ENCODE results near the gene SPA17. TPM values are rescaled to one million over a fixed set of nuclear protein-coding genes. Genes with fewer than 3 reads are reported as not detected.

The SPA17 gene
- total RNA-seq, 1 experiment from 2014 or later = 14.0 TPM

GRCh38 chr11:124672536-124673215 lies 1.0 kb upstream of the SPA17 start:
- Histone ChIP-seq H3K4me1 (ENCODE audit: insufficient read depth, low read length) (peaks cover 16% of the 10 kb centered on the region), H3K27ac (ENCODE audit: low read length) (no peak overlapping the region), H3K9me2 (replicated peaks; ENCODE audit: low read length) (no peaks in the 10 kb centered on the region), H3K4me2 (ENCODE audit: low read length) (peak overlapping the region; percentile 95), H3K79me2 (ENCODE audit: low read length) (peaks cover 15% of the 10 kb centered on the region), H3K36me3 (ENCODE audit: low read depth, low read length) (no peaks in the 10 kb centered on the region), H3F3A (ENCODE audit: low read length, unreplicated experiment) (no peaks in the 10 kb centered on the region), H4K20me1 (ENCODE audit: low read length) (no peaks in the 10 kb centered on the region), H3K9ac (ENCODE audit: low read length) (peak overlapping the region; percentile 92), H2AFZ (ENCODE audit: low read length) (peak overlapping the region; percentile 98), H3K4me3 (ENCODE audit: low read length) (peak overlapping the region; percentile 91), H3K9me3 (ENCODE audit: low read length) (no peaks in the 10 kb centered on the region), H3K27me3 (ENCODE audit: low read length) (no peaks in the 10 kb centered on the region)
- POLR2A ChIA-PET (ENCODE audit: unreplicated experiment) = interaction anchor here (1.2 kb wide), 1 partner anchor 74 kb away, joined by 3 read pairs; no protein-coding TSS in a partner anchor
- ATAC-seq = 0 out of 2 replicates have a peak, but pooled peaks have one; percentile 1
- intact Hi-C loops (cut with micrococcal nuclease) = loop anchor here (1.0 kb wide), 1 partner anchor 165 kb away; no protein-coding TSS in a partner anchor
- DNase-seq = no peak
- no TSS peak for BruUV-seq (replicated peaks)
- CTCF ChIA-PET = no interaction called here
- TF ChIP-seq, protein P1, sequence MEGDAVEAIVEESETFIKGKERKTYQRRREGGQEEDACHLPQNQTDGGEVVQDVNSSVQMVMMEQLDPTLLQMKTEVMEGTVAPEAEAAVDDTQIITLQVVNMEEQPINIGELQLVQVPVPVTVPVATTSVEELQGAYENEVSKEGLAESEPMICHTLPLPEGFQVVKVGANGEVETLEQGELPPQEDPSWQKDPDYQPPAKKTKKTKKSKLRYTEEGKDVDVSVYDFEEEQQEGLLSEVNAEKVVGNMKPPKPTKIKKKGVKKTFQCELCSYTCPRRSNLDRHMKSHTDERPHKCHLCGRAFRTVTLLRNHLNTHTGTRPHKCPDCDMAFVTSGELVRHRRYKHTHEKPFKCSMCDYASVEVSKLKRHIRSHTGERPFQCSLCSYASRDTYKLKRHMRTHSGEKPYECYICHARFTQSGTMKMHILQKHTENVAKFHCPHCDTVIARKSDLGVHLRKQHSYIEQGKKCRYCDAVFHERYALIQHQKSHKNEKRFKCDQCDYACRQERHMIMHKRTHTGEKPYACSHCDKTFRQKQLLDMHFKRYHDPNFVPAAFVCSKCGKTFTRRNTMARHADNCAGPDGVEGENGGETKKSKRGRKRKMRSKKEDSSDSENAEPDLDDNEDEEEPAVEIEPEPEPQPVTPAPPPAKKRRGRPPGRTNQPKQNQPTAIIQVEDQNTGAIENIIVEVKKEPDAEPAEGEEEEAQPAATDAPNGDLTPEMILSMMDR (conservative IDR thresholded peaks at IDR 0.05; ENCODE audit: low read depth, low read length) = no peak
- TF ChIP-seq EZH2phosphoT487 (IDR thresholded peaks at IDR 0.05; ENCODE audit: borderline replicate concordance, low read length) (no peak), EZH2 (IDR thresholded peaks at IDR 0.05; ENCODE audit: low read length, unreplicated experiment) (no peak)

GRCh38 chr11:124674168-124674517 lies 439 bp downstream of the SPA17 start:
- Histone ChIP-seq H3K9ac (ENCODE audit: low read length) (peak overlapping the region; percentile 92), H3K4me1 (ENCODE audit: insufficient read depth, low read length) (peaks cover 16% of the 10 kb centered on the region), H3K27me3 (ENCODE audit: low read length) (no peaks in the 10 kb centered on the region), H3K4me3 (ENCODE audit: low read length) (peak overlapping the region; percentile 91), H3K27ac (ENCODE audit: low read length) (peak overlapping the region; percentile 46), H4K20me1 (ENCODE audit: low read length) (no peaks in the 10 kb centered on the region), H3K36me3 (ENCODE audit: low read depth, low read length) (no peaks in the 10 kb centered on the region), H3K4me2 (ENCODE audit: low read length) (peak overlapping the region; percentile 95), H3K79me2 (ENCODE audit: low read length) (peaks cover 15% of the 10 kb centered on the region), H3F3A (ENCODE audit: low read length, unreplicated experiment) (no peaks in the 10 kb centered on the region), H3K9me3 (ENCODE audit: low read length) (no peaks in the 10 kb centered on the region), H2AFZ (ENCODE audit: low read length) (peak overlapping the region; percentile 98), H3K9me2 (replicated peaks; ENCODE audit: low read length) (no peaks in the 10 kb centered on the region)
- ChIA-PET POLR2A (ENCODE audit: unreplicated experiment) (interaction anchor here (0.6 to 1.2 kb wide), 6 partner anchors 32 to 159 kb away, joined by 3 to 17 read pairs (median 10); partner anchors contain the start of gene NRGN), CTCF (interaction anchor here (0.6 to 0.8 kb wide), 6 partner anchors 10 to 272 kb away, joined by 3 to 9 read pairs (median 4); no protein-coding TSS in a partner anchor)
- DNase-seq (no peak), ATAC-seq (no peak)
- intact Hi-C loops (cut with micrococcal nuclease) = loop anchor here (1.0 kb wide), 1 partner anchor 88 kb away; the partner anchor contains the start of gene ESAM
- BruUV-seq (replicated peaks) = TSS peak; percentile 84
- TF ChIP-seq EZH2phosphoT487 (IDR thresholded peaks at IDR 0.05; ENCODE audit: borderline replicate concordance, low read length) = no peak
- no peak for TF ChIP-seq EZH2 (IDR thresholded peaks at IDR 0.05; ENCODE audit: low read length, unreplicated experiment)
- TF ChIP-seq, protein P1 (conservative IDR thresholded peaks at IDR 0.05; ENCODE audit: low read depth, low read length) = no peak

All from PC-3 (cell line).